HCT116 (cell line): ENCODE data around the gene BCL11A. TPM values are rescaled to one million over a fixed set of nuclear protein-coding genes. Genes with fewer than 3 reads are reported as not detected.

Experiments used
- ATAC-seq: fragments of 200-7000 bp; cut with Tn5 transposase; 2 replicates; pipeline ENCODE4 v1.9.1; 2020; ENCODE audit warnings: mild to moderate bottlenecking, moderate library complexity
- BruUV-seq: library from RNA; stranded (reverse); fragments of 400-500 nt; replicated peaks from 2 replicates; lab custom pipeline; 2021; lab: Mats Ljungman, UMichigan
- CTCF ChIA-PET: fragments of 300-600 bp; sonication (Branson Sonifier 250); formaldehyde crosslinking; loops from one replicate; lab custom pipeline; 2021; ENCODE audit warnings: antibody characterized with exemption; lab: Charles Lee
- POLR2A ChIA-PET: fragments of 300-600, 350-600 bp; sonication (Branson Sonifier 250); formaldehyde crosslinking; loops from one replicate; lab custom pipeline; 2021; ENCODE audit warnings: antibody characterized with exemption; lab: Charles Lee
- RAD21 ChIA-PET, 2 experiments: fragments of 300-600 bp; sonication (Branson Sonifier 250); formaldehyde crosslinking; loops; one replicate each; lab custom pipeline; 2023; ENCODE audit warnings: low total read pairs in 2 of 2; ENCODE audit not compliant: uncharacterized antibody in 2 of 2, unreplicated experiment in 2 of 2, low non-redundant PET in 1 of 2; lab: Charles Lee
- DNase-seq: peaks from one replicate; pipeline ENCODE4 v3.0.0-alpha.2; 2010; ENCODE audit warnings: low read depth, low spot score
- H2AFZ ChIP-seq: fragments of 200-600 bp; shearing (Covaris generic), sonication (generic); 2 replicates; pipeline ENCODE4 v1.6.1; 2017; ENCODE audit warnings: low read depth, mixed run types, mixed read lengths, antibody characterized with exemption, low read length; ENCODE audit not compliant: poor library complexity, severe bottlenecking
- H3K27ac ChIP-seq: 2 replicates; pipeline ENCODE4 v1.5.1; 2012; ENCODE audit warnings: low read depth, low read length
- H3K27me3 ChIP-seq: fragments of 200-600 bp; sonication (generic); 2 replicates; pipeline ENCODE4 v1.6.1; 2016; ENCODE audit warnings: mixed run types, low read length, mixed read lengths; ENCODE audit not compliant: insufficient read depth
- H3K36me3 ChIP-seq, 2 experiments: fragments of 200-500 bp in 1 of 2; fragments of 200-600 bp in 1 of 2; sonication (Bioruptor generic) in 1 of 2; sonication (generic) in 1 of 2; 2 replicates each; pipeline versions ENCODE4 v1.5.1 to v1.6.1; 2014 to 2016; ENCODE audit warnings: low read length in 2 of 2, inconsistent platforms in 1 of 2, mixed read lengths in 1 of 2, mixed run types in 1 of 2; ENCODE audit not compliant: insufficient read depth in 2 of 2, control insufficient read depth in 1 of 2
- H3K4me1 ChIP-seq, 2 experiments: fragments of 200-600 bp in 1 of 2; sonication (generic) in 1 of 2; 2 replicates each; pipeline versions ENCODE4 v1.5.1 to v1.6.1; 2012 to 2017; ENCODE audit warnings: low read length in 2 of 2, inconsistent platforms in 1 of 2, mild to moderate bottlenecking in 1 of 2, mixed read lengths in 1 of 2, mixed run types in 1 of 2, moderate library complexity in 1 of 2; ENCODE audit not compliant: insufficient read depth in 2 of 2, control insufficient read depth in 1 of 2
- H3K4me2 ChIP-seq: fragments of 200-600 bp; sonication (generic); 2 replicates; pipeline ENCODE4 v1.6.1; 2017; ENCODE audit warnings: mixed run types, low read length, mixed read lengths
- H3K4me3 ChIP-seq, 2 experiments: fragments of 200-600 bp in 1 of 2; sonication (generic) in 1 of 2; replicated peaks in 1 of 2; 2 replicates each; pipeline ENCODE4 v1.5.1; 2011 to 2016; ENCODE audit warnings: low read length in 2 of 2, control low read depth in 1 of 2, low read depth in 1 of 2, mild to moderate bottlenecking in 1 of 2, mixed read lengths in 1 of 2, mixed run types in 1 of 2
- H3K79me2 ChIP-seq: fragments of 200-600 bp; sonication (generic); 2 replicates; pipeline ENCODE4 v1.6.1; 2017; ENCODE audit warnings: mild to moderate bottlenecking, mixed run types, low read length, moderate library complexity, mixed read lengths; ENCODE audit not compliant: insufficient read depth
- H3K9ac ChIP-seq: fragments of 200-600 bp; sonication (generic); 2 replicates; pipeline ENCODE4 v1.6.1; 2016; ENCODE audit warnings: low read length, mixed read lengths
- H3K9me2 ChIP-seq: fragments of 200-600 bp; sonication (generic), shearing (Covaris generic); 2 replicates; pipeline ENCODE4 v1.6.1; 2017; ENCODE audit warnings: mixed run types, mild to moderate bottlenecking, moderate library complexity; ENCODE audit not compliant: insufficient read depth
- H3K9me3 ChIP-seq, 2 experiments: fragments of 200-500 bp in 1 of 2; fragments of 200-600 bp in 1 of 2; sonication (Bioruptor generic) in 1 of 2; sonication (generic) in 1 of 2; 2 replicates each; pipeline ENCODE4 v1.6.1; 2014 to 2017; ENCODE audit warnings: low read length in 2 of 2, mixed read lengths in 2 of 2, inconsistent platforms in 1 of 2, low read depth in 1 of 2, mild to moderate bottlenecking in 1 of 2, mixed run types in 1 of 2, moderate library complexity in 1 of 2; ENCODE audit not compliant: control insufficient read depth in 1 of 2, insufficient read depth in 1 of 2
- H4K20me1 ChIP-seq: fragments of 200-600 bp; sonication (generic), shearing (Covaris generic); 2 replicates; pipeline ENCODE4 v1.6.1; 2017; ENCODE audit warnings: mixed run types, mild to moderate bottlenecking, moderate library complexity; ENCODE audit not compliant: insufficient read depth
- CBX3 ChIP-seq: IDR thresholded peaks from 2 replicates; pipeline ENCODE4 v1.6.1; 2012; ENCODE audit warnings: low read depth
- CEBPB ChIP-seq: IDR thresholded peaks from 2 replicates; pipeline ENCODE4 v1.6.1; 2012; ENCODE audit warnings: low read depth
- CTCF ChIP-seq, 3 experiments: fragments of 200-600 bp in 1 of 3; sonication (generic) in 1 of 3; IDR thresholded peaks in 2 of 3; conservative IDR thresholded peaks in 1 of 3; 2 replicates each; pipeline ENCODE4 v1.5.1; 2012 to 2017; ENCODE audit warnings: low read depth in 2 of 3, low read length in 2 of 3, antibody characterized with exemption in 1 of 3, borderline replicate concordance in 1 of 3, control low read depth in 1 of 3, mild to moderate bottlenecking in 1 of 3, mixed read lengths in 1 of 3, mixed run types in 1 of 3, moderate library complexity in 1 of 3; ENCODE audit not compliant: insufficient read depth in 1 of 3
- EGR1 ChIP-seq: IDR thresholded peaks from 2 replicates; pipeline ENCODE4 v1.6.1; 2012; ENCODE audit warnings: low read depth
- EZH2 ChIP-seq: fragments of 200-600 bp; sonication (generic); IDR thresholded peaks from 2 replicates; pipeline ENCODE4 v1.6.1; 2017; ENCODE audit warnings: antibody characterized with exemption, mixed run types
- JUND ChIP-seq: IDR thresholded peaks from 2 replicates; pipeline ENCODE4 v1.6.1; 2012
- MAX ChIP-seq: IDR thresholded peaks from 2 replicates; pipeline ENCODE4 v1.6.1; 2012
- POLR2A ChIP-seq: IDR thresholded peaks from 2 replicates; pipeline ENCODE4 v1.7.0; 2011; ENCODE audit warnings: borderline replicate concordance; ENCODE audit not compliant: insufficient read depth, insufficient read length; ENCODE audit errors: extremely low read depth
- RAD21 ChIP-seq: IDR thresholded peaks from 2 replicates; pipeline ENCODE4 v1.6.1; 2012; ENCODE audit warnings: low read depth, mild to moderate bottlenecking
- REST ChIP-seq: IDR thresholded peaks from 2 replicates; pipeline ENCODE4 v1.6.1; 2012; ENCODE audit warnings: low read depth
- SIN3A ChIP-seq: IDR thresholded peaks from 2 replicates; pipeline ENCODE4 v1.6.1; 2012; ENCODE audit warnings: low read depth
- SP1 ChIP-seq: IDR thresholded peaks from 2 replicates; pipeline ENCODE4 v1.6.1; 2012; ENCODE audit warnings: low read depth
- SRF ChIP-seq: IDR thresholded peaks from 2 replicates; pipeline ENCODE4 v1.6.1; 2012; ENCODE audit warnings: low read depth
- YY1 ChIP-seq: IDR thresholded peaks from 2 replicates; pipeline ENCODE4 v1.6.1; 2011; ENCODE audit warnings: low read length, low read depth, moderate library complexity, mild to moderate bottlenecking; ENCODE audit not compliant: insufficient replicate concordance; ENCODE audit errors: extremely low read depth
- ZNF274 ChIP-seq: fragments of 200-500 bp; sonication (Bioruptor generic); IDR thresholded peaks from 2 replicates; pipeline ENCODE4 v1.6.1; 2014; ENCODE audit warnings: mild to moderate bottlenecking, low read depth, low read length, inconsistent platforms
- intact Hi-C: fragments of 100-400 bp; cut with micrococcal nuclease; formaldehyde crosslinking; loops from 2 replicates; pipeline ENCODE4 v1.10.0; 2022
- total RNA-seq: library from RNA; stranded (reverse); gene quantifications from one replicate; pipeline ENCODE4 v1.2.1, GENCODE V29; 2021; ENCODE audit not compliant: unreplicated experiment

The BCL11A gene
- total RNA-seq, 1 experiment from 2014 or later, result 0.71 TPM

- H3K27ac ChIP-seq, result no peak overlapping the region
- CTCF ChIA-PET, result no interaction called here
- no peaks in the 10 kb centered on the region for H3K9me3 ChIP-seq
- no peaks in the 10 kb centered on the region for H3K4me1 ChIP-seq
- no peaks in the 10 kb centered on the region for H3K9me2 ChIP-seq
- H3K4me3 ChIP-seq, result no peak overlapping the region
- no peak for ATAC-seq
- BruUV-seq, result no TSS peak
- no peak overlapping the region for H2AFZ ChIP-seq
- no peak overlapping the region for H3K4me2 ChIP-seq
- H3K27me3 ChIP-seq, result peaks cover 39% of the 10 kb centered on the region
- RAD21 ChIA-PET, result no interaction called here
- no peak overlapping the region for H3K9ac ChIP-seq
- TF ChIP-seq EZH2 (no peak), JUND (no peak), YY1 (no peak), MAX (no peak), CEBPB (no peak), POLR2A (no peak), RAD21 (no peak), ZNF274 (no peak), EGR1 (no peak)
- TF ChIP-seq, all 23 proteins: peak for 0
- H3K79me2 ChIP-seq, result no peaks in the 10 kb centered on the region
- no peaks in the 10 kb centered on the region for H3K36me3 ChIP-seq
- intact Hi-C loops, result no loop called here
- DNase-seq, result no peak
- H4K20me1 ChIP-seq, result no peaks in the 10 kb centered on the region
- POLR2A ChIA-PET, result no interaction called here
Observed at GRCh38 chr2:60409531-60409871, 144.0 kb downstream of the BCL11A start.

GRCh38 chr2:60408811-60409530 is 144.5 kb downstream of the BCL11A start:
- no peaks in the 10 kb centered on the region for H3K79me2 ChIP-seq
- H3K4me3 ChIP-seq, result no peak overlapping the region
- no peak for ATAC-seq
- ChIA-PET CTCF (no interaction called here), RAD21 (no interaction called here), POLR2A (no interaction called here)
- no peak overlapping the region for H3K4me2 ChIP-seq
- H3K27ac ChIP-seq, result no peak overlapping the region
- DNase-seq, result no peak
- H3K9ac ChIP-seq, result no peak overlapping the region
- no peaks in the 10 kb centered on the region for H3K4me1 ChIP-seq
- H3K36me3 ChIP-seq, result no peaks in the 10 kb centered on the region
- H3K27me3 ChIP-seq, result peaks cover 44% of the 10 kb centered on the region
- BruUV-seq, result no TSS peak
- intact Hi-C loops, result no loop called here
- no peaks in the 10 kb centered on the region for H3K9me2 ChIP-seq
- H3K9me3 ChIP-seq, result no peaks in the 10 kb centered on the region
- H2AFZ ChIP-seq, result no peak overlapping the region
- H4K20me1 ChIP-seq, result no peaks in the 10 kb centered on the region
- TF ChIP-seq MAX, result no peak
- no peak for TF ChIP-seq POLR2A
- TF ChIP-seq SP1, result no peak
- no peak for TF ChIP-seq SIN3A
- TF ChIP-seq CBX3, result no peak
- no peak for TF ChIP-seq SRF
- no peak for TF ChIP-seq REST
- TF ChIP-seq CTCF (IDR thresholded peaks at IDR 0.05 in 2 of 3, conservative IDR thresholded peaks at IDR 0.05 in 1 of 3; ENCODE audit: borderline replicate concordance in 1 of 3, insufficient read depth in 1 of 3, low read depth in 2 of 3, low read length in 2 of 3), result no peak
